Suppressor macrophage treated with lipopolysaccharide for 1 hour (primary cell): Measurements from ENCODE around the gene TPH2.

ENCODE experiments used
- DNase-seq, 3 donors: peaks; one replicate each; pipeline ENCODE4 v3.0.0-alpha.2; 2020 to 2022

TPH2 gene

DNA sequence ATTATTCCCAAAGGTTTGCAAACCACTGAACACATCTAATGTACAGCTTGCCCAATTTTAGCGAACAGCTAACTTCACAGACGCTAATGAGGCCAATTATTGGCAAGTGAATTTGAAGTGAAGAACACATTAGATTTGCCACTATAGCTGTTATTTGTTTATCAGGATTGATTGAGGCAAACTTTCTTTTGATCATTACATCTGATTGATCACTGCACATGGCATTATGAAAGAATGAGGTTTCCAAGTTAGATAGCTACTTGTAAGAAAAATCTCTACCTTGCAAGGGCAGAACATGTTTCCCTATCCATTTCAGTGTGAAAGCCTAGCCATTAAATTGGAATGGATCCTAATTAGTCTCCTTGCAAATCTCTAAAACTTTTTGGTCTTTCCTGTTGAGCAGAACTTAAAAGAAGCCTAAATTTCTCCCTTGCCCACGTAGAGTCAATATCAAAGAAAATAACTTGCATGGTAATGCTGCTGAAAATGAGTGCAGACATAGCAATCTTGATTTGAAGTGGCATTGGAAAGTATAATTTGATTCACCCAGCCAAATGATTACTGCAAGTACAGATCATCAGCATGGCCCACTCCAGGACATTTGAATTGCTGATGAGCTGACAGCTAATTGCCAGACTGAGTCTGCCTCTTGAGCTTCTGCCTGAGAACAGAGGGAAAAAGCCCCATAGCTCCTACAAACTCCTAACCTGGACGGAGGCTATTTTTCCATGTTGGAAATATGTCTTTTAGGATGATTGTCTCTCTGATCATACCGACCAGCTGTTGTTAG is 98.6 kb downstream of the TPH2 start:
- DNase-seq, result no peak

DNA sequence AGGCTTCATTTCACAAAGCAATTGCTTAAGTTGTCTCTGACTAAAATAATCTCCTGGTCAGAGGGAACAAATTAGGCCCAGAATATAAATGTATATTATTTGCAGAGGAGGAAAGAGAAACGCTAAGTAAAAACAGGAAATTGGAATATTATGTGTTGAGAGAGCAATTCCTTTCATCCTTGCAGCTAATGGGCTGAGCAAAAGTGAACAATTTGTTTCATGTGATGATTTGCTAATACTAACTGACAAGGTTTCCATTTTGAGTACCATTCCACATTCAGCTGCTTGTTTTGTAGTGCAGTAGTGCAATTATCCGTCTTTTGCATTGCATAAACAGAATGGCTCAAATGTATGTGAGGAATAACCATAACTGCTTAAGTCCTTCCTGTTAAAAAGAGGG is 103.2 kb downstream of the TPH2 start:
- no peak for DNase-seq

- DNase-seq, result no peak
Observed at GRCh38 chr12:72053604-72054003, 115.0 kb downstream of the TPH2 start.

- DNase-seq, result no peak
Observed at GRCh38 chr12:72054511-72054910, 115.9 kb downstream of the TPH2 start.

- DNase-seq, result no peak
Observed at GRCh38 chr12:72057330-72057914, 118.8 kb downstream of the TPH2 start.

DNA sequence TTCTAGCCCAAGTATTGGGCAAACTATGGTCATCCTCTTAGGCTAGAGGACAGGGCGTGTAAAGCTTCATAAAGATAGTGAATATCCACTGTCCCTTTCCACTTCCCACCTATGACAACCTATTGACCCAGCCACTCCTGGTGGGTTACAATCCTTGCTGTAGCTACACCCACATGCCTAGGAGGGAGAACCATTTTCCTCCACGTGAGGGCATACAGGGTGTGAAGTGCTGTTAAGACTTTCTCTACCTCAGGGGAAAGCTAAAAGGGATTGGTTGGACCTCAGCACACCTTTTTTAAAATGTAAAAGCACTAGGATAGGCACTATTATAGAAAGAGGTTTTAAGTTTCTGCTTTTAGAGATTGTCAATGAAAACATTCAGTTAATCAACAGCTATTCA is 124.4 kb downstream of the TPH2 start:
- DNase-seq, result no peak

GRCh38 chr12:72071030-72071429 is 132.4 kb downstream of the TPH2 start:
- no peak for DNase-seq

DNA sequence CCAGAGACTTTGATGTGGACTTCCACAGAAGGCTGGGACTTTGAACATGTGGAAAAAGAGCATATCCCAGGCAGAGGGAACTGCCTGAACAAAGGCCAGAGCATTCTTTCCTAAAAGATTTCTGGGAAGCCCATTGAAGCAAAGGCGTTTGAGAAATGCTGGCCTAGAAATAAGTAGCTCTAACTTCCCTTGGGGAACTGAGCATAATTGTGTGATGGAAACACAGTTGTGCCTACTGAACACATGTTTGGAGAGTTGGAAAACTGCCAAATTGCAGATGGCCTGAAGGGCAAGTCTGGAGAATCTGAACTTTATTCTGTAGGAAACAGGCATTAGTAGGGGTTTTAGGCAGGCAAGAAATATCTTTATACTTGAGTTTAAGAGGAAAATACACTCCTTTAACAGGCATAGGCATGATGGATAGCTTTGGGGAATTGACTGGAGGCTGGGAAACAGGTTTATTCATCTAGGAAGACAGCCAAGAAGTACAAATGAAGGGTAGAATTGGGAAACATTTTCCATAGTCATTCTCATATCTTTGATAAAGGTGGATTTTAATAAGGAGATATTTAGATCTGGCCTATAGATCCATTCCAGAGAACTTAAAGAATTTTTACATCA is 134.1 kb downstream of the TPH2 start:
- DNase-seq, result no peak

GRCh38 chr12:72074065-72074464 is 135.4 kb downstream of the TPH2 start:
- no peak for DNase-seq

DNA sequence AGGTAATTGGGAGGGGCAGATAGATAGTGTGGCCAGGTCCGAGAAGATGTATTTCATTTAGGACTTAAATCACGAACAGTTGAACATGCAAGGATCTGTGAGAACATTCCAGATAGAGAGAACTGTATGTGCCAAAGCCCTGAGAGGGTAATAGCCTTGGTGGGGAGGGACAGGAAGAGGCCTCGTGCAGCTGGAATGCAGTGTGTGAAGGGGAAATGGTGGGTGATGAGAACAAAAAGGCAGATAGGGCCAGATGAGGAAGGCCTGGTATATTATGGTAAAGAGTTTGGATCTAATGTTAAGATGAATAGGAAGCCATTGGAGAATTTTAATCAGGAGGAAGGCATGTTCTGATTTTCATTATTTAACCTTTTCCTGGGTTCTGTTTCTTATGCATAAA is 136.3 kb downstream of the TPH2 start:
- no peak for DNase-seq

DNA sequence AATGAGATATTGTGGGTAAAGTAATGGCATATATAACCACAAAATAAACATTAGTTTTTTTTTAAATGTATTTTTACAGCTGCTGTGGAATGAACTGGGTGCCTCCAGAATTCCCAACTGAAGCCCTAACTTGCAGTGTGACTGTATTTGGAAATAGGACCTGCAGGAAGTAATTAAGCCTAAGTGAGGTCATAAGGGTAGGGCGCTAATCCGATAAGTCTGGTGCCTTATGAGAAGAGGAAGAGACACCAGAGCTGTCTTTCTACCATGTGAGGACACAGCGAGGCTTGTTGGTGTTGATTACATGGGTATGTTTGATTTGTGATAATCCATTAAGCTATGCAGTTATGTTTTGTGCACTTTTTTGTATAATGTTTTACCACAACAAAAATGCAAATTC is 136.8 kb downstream of the TPH2 start:
- no peak for DNase-seq

GRCh38 chr12:72075891-72076557 is 137.4 kb downstream of the TPH2 start:
- no peak for DNase-seq

DNA sequence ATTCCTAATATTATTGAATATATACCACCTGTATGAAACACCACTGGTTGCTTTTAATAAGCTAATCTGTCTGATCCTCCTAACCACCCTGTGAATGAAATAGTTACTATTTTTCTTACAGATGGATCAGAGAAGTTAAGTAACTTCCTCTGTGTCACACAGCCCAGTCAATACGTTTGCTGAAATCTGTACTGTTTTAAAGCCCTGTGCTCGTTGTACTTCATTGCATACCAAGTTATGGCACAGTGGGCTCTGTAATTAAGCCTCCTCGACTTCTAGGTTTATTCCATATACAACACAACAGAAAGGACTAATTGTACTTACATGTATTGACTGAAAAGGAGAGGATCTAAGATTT is 137.9 kb downstream of the TPH2 start:
- DNase-seq, result no peak

- no peak for DNase-seq
Observed at GRCh38 chr12:72077111-72077820, 138.6 kb downstream of the TPH2 start.

- no peak for DNase-seq
Observed at GRCh38 chr12:72081777-72082176, 143.1 kb downstream of the TPH2 start.
